GM12878 (cell line): ENCODE results near the gene TRIOBP. TPM values are rescaled to one million over a fixed set of nuclear protein-coding genes. Genes with fewer than 3 reads are reported as not detected.

Experiments
- ATAC-seq: fragments of 200-7000 bp; cut with Tn5 transposase; 3 replicates; pipeline ENCODE4 v1.9.1; 2020; ENCODE audit warnings: mild to moderate bottlenecking, moderate library complexity
- BruUV-seq: library from RNA; stranded (reverse); fragments of 400-500 nt; replicated peaks from 2 replicates; lab custom pipeline; 2021; lab: Mats Ljungman, UMichigan
- CTCF ChIA-PET: fragments of 300-600 bp; sonication (Branson Sonifier 250); formaldehyde crosslinking; extraction: SDS; loops from one replicate; lab custom pipeline; 2021; ENCODE audit warnings: inconsistent platforms; lab: Yijun Ruan, JAX
- POLR2A ChIA-PET: fragments of 350-600 bp; formaldehyde crosslinking; extraction: SDS; loops from one replicate; lab custom pipeline; 2021; ENCODE audit warnings: inconsistent platforms; lab: Charles Lee
- RAD21 ChIA-PET: fragments of 300-600 bp; sonication (Branson Sonifier 250); formaldehyde crosslinking; loops from one replicate; lab custom pipeline; 2023; ENCODE audit warnings: antibody characterized with exemption; ENCODE audit not compliant: unreplicated experiment; lab: Charles Lee
- SMC1A ChIA-PET: fragments of 300-600 bp; sonication (Branson Sonifier 250); formaldehyde crosslinking; loops from one replicate; lab custom pipeline; 2023; ENCODE audit not compliant: unreplicated experiment, uncharacterized antibody; lab: Charles Lee
- DNase-seq: peaks from one replicate; pipeline ENCODE4 v3.0.0-alpha.2; 2011; ENCODE audit warnings: low read depth, low spot score
- FAIRE-seq: peaks from 3 replicates; lab custom pipeline; 2011; peaks lifted over from hg19 to GRCh38; lab: Jason Lieb, UNC
- H2AFZ ChIP-seq: 2 replicates; pipeline ENCODE4 v1.6.0; 2011; ENCODE audit warnings: low read depth, low read length, control low read depth; ENCODE audit not compliant: control insufficient read depth
- H3K27ac ChIP-seq: 2 replicates; pipeline ENCODE4 v1.5.1; 2011; ENCODE audit warnings: control low read depth; ENCODE audit not compliant: control insufficient read depth, insufficient read depth
- H3K27me3 ChIP-seq, 2 experiments: replicated peaks in 1 of 2; 2 replicates each; pipeline versions ENCODE4 v1.6.0 to v1.6.1; 2011; ENCODE audit warnings: low read length in 1 of 2; ENCODE audit not compliant: control insufficient read depth in 2 of 2, insufficient read depth in 2 of 2
- H3K36me3 ChIP-seq, 2 experiments: 2 replicates each; pipeline ENCODE4 v1.5.1; 2011; ENCODE audit warnings: low read length in 1 of 2; ENCODE audit not compliant: control insufficient read depth in 2 of 2, insufficient read depth in 2 of 2
- H3K4me1 ChIP-seq: 2 replicates; pipeline ENCODE4 v1.6.1; 2011; ENCODE audit warnings: mild to moderate bottlenecking, low read length, moderate library complexity, mixed read lengths; ENCODE audit not compliant: control insufficient read depth, insufficient read depth
- H3K4me2 ChIP-seq: 2 replicates; pipeline ENCODE4 v1.6.0; 2011; ENCODE audit warnings: control low read depth; ENCODE audit not compliant: control insufficient read depth, insufficient read depth
- H3K4me3 ChIP-seq: fragments of 200-600 bp; sonication (generic); 2 replicates; pipeline ENCODE4 v1.5.1; 2016
- H3K79me2 ChIP-seq: 2 replicates; pipeline ENCODE4 v1.6.0; 2011; ENCODE audit warnings: low read length; ENCODE audit not compliant: control insufficient read depth, insufficient read depth
- H3K9ac ChIP-seq: 2 replicates; pipeline ENCODE4 v1.8.0; 2011; ENCODE audit warnings: low read length, control low read depth, mixed read lengths; ENCODE audit not compliant: control insufficient read depth, insufficient read depth
- H3K9me3 ChIP-seq: replicated peaks from 3 replicates; pipeline ENCODE4 v1.5.1; 2011; ENCODE audit warnings: mild to moderate bottlenecking, low read length; ENCODE audit not compliant: control insufficient read depth, insufficient read depth
- H4K20me1 ChIP-seq: 2 replicates; pipeline ENCODE4 v1.6.0; 2011; ENCODE audit not compliant: control insufficient read depth, insufficient read depth
- BHLHE40 ChIP-seq, 2 experiments: fragments of 450-650 bp in 1 of 2; IDR thresholded peaks; 2 replicates each; pipeline ENCODE4 v1.6.1; 2011 to 2017; ENCODE audit warnings: low read depth in 2 of 2, borderline replicate concordance in 1 of 2, improper control_type of control experiment in 1 of 2, low read length in 1 of 2, mild to moderate bottlenecking in 1 of 2
- CBX3 ChIP-seq: fragments of 200-600 bp; sonication (generic); IDR thresholded peaks from 2 replicates; pipeline ENCODE4 v1.6.1; 2016; ENCODE audit warnings: low read depth, borderline replicate concordance
- EP300 ChIP-seq, 2 experiments: fragments of 150-350 bp in 1 of 2; IDR thresholded peaks; 2 replicates each; pipeline ENCODE4 v1.6.1; 2011 to 2012; ENCODE audit warnings: low read depth in 2 of 2, low read length in 2 of 2, borderline replicate concordance in 1 of 2, improper control_type of control experiment in 1 of 2, inconsistent platforms in 1 of 2; ENCODE audit not compliant: control insufficient read depth in 1 of 2
- JUNB ChIP-seq: IDR thresholded peaks from 2 replicates; pipeline ENCODE4 v1.6.1; 2016; ENCODE audit warnings: antibody characterized with exemption, mild to moderate bottlenecking
- KAT2A ChIP-seq: conservative IDR thresholded peaks from 2 replicates; pipeline ENCODE4 v1.6.1; 2011; ENCODE audit warnings: low read depth, low read length; ENCODE audit not compliant: control insufficient read depth
- SPI1 ChIP-seq: IDR thresholded peaks from 2 replicates; pipeline ENCODE4 v1.6.1; 2011; ENCODE audit warnings: low read depth, mild to moderate bottlenecking, low read length, moderate library complexity, borderline replicate concordance; ENCODE audit not compliant: insufficient read depth
- ZNF207 ChIP-seq: fragments of 450-650 bp; IDR thresholded peaks from 2 replicates; pipeline ENCODE4 v1.6.1; 2014; ENCODE audit warnings: antibody characterized with exemption, mild to moderate bottlenecking, borderline replicate concordance
- WGBS: methylation state at CpG from one replicate; pipeline ENCODE4 v1.1.6; 2016; ENCODE audit warnings: low lambda C conversion rate; ENCODE audit not compliant: insufficient replicate concordance, insufficient coverage; ENCODE audit errors: missing lambda C conversion rate; 5-methylcytosine and 5-hydroxymethylcytosine counted together
- in situ Hi-C: fragments of 300-500 bp; cut with MboI; formaldehyde crosslinking; loops from 9 replicates; pipeline ENCODE4 v1.14.3; 2018; ENCODE audit warnings: mixed read lengths
- intact Hi-C: fragments of 100-400 bp; cut with micrococcal nuclease; formaldehyde crosslinking; loops from one replicate; pipeline ENCODE4 v1.14.2; 2022; ENCODE audit not compliant: unreplicated experiment
- polyA plus RNA-seq, 11 experiments: library from polyadenylated mRNA; depleted of rRNA in 4 of 11; unstranded in 6 of 11; stranded (reverse) in 5 of 11; fragments of >200 nt; fragmentation: Nextera tagmentation in 4 of 11; fragmentation: Illumina TruSeq in 1 of 11; extraction: Ambion mirVana in 4 of 11; extraction: Trizol in 1 of 11; gene quantifications; 1 replicate in 1 of 11; 2 replicates in 10 of 11; pipeline versions ENCODE4 v1.2.1 to v1.2.3, GENCODE V29; 2011 to 2016; ENCODE audit warnings: inconsistent platforms in 2 of 11, missing spikeins in 2 of 11, low read depth in 1 of 11
- total RNA-seq, 4 experiments: library from RNA; depleted of rRNA in 3 of 4; stranded (reverse); fragments of >200 nt in 3 of 4; fragmentation: Illumina TruSeq in 1 of 4; extraction: Trizol in 1 of 4; gene quantifications; 2 replicates each; pipeline versions ENCODE4 v1.2.1 to v1.2.3, GENCODE V29; 2013 to 2021
- TF ChIP-seq, protein P1 (sequence below): fragments of 450-650 bp; IDR thresholded peaks from 2 replicates; pipeline ENCODE4 v1.6.1; 2017; ENCODE audit warnings: mild to moderate bottlenecking, moderate library complexity
- TF ChIP-seq, protein P2 (sequence below): IDR thresholded peaks from 2 replicates; pipeline ENCODE4 v1.6.1; 2011; ENCODE audit warnings: low read depth, mild to moderate bottlenecking, low read length, moderate library complexity, borderline replicate concordance; ENCODE audit errors: extremely low read depth
- TF ChIP-seq, protein P3 (sequence below): fragments of 450-650 bp; IDR thresholded peaks from 2 replicates; pipeline ENCODE4 v1.6.1; 2018; ENCODE audit warnings: borderline replicate concordance, mild to moderate bottlenecking; ENCODE audit not compliant: partially characterized antibody
- TF ChIP-seq, protein P4 (sequence below): fragments of 450-650 bp; IDR thresholded peaks from 2 replicates; pipeline ENCODE4 v1.6.1; 2017; ENCODE audit warnings: antibody characterized with exemption, mild to moderate bottlenecking, moderate library complexity

TRIOBP gene
- total and polyA plus RNA-seq, 10 of the 15 experiments (the other 5 are each of a cell fraction or from before 2014, with no cell fraction given): 0.21 to 23.6 (median 11.9) TPM

DNA sequence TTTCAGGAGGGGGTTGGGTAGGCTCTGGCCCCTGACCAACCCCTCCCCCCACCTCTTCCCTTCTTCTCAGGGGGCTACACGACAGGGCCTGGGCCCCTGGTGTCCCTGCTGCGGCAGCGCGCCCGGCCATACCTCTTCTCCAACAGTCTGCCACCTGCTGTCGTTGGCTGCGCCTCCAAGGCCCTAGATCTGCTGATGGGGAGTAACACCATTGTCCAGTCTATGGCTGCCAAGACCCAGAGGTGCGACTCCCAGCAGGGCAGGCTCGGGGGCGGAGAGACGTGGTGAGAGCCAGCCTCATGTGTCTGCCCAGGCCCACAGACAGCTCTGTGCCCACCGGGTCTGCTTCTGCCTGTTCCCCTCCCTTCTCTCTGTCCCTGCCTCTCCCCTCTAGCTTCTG is 118.7 kb downstream of the TRIOBP start:
- Histone ChIP-seq H2AFZ (no peak overlapping the region), H3K36me3 (no peaks in the 10 kb centered on the region), H3K9ac (no peak overlapping the region), H3K79me2 (no peaks in the 10 kb centered on the region), H3K4me2 (no peak overlapping the region), H3K4me3 (no peak overlapping the region), H3K27ac (no peak overlapping the region), H3K27me3 (peaks cover 0 to 2% of the 10 kb centered on the region in 2 experiments; a peak in 2 of 4 replicates), H3K4me1 (peaks cover 10% of the 10 kb centered on the region), H4K20me1 (no peaks in the 10 kb centered on the region), H3K9me3 (no peaks in the 10 kb centered on the region)
- ChIA-PET RAD21 (no interaction called here), SMC1A (interaction anchor here (1.2 to 5.2 kb wide), 2 partner anchors 47 to 150 kb away, joined by 3 to 53 read pairs; no protein-coding TSS in a partner anchor), CTCF (interaction anchor here (0.7 to 8.7 kb wide), 6 partner anchors 48 to 274 kb away, joined by 3 to 121 read pairs (median 4); no protein-coding TSS in a partner anchor), POLR2A (no interaction called here)
- no TSS peak for BruUV-seq
- in situ Hi-C loops (loop anchor here (5.0 kb wide), 2 partner anchors 47 to 147 kb away; no protein-coding TSS in a partner anchor), intact Hi-C loops (loop anchor here (5.0 kb wide), 1 partner anchor 117 kb away; no protein-coding TSS in a partner anchor)
- FAIRE-seq (no peak), ATAC-seq (no peak), DNase-seq (no peak)
- 70% methylated on average over 5 of the region's 12 CpGs for WGBS
- TF ChIP-seq BHLHE40 (IDR thresholded peaks at IDR 0.05; ENCODE audit: borderline replicate concordance in 1 of 2, low read depth in 2 of 2, low read length in 1 of 2): no peak
- TF ChIP-seq, protein P1, sequence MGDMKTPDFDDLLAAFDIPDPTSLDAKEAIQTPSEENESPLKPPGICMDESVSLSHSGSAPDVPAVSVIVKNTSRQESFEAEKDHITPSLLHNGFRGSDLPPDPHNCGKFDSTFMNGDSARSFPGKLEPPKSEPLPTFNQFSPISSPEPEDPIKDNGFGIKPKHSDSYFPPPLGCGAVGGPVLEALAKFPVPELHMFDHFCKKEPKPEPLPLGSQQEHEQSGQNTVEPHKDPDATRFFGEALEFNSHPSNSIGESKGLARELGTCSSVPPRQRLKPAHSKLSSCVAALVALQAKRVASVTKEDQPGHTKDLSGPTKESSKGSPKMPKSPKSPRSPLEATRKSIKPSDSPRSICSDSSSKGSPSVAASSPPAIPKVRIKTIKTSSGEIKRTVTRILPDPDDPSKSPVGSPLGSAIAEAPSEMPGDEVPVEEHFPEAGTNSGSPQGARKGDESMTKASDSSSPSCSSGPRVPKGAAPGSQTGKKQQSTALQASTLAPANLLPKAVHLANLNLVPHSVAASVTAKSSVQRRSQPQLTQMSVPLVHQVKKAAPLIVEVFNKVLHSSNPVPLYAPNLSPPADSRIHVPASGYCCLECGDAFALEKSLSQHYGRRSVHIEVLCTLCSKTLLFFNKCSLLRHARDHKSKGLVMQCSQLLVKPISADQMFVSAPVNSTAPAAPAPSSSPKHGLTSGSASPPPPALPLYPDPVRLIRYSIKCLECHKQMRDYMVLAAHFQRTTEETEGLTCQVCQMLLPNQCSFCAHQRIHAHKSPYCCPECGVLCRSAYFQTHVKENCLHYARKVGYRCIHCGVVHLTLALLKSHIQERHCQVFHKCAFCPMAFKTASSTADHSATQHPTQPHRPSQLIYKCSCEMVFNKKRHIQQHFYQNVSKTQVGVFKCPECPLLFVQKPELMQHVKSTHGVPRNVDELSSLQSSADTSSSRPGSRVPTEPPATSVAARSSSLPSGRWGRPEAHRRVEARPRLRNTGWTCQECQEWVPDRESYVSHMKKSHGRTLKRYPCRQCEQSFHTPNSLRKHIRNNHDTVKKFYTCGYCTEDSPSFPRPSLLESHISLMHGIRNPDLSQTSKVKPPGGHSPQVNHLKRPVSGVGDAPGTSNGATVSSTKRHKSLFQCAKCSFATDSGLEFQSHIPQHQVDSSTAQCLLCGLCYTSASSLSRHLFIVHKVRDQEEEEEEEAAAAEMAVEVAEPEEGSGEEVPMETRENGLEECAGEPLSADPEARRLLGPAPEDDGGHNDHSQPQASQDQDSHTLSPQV: no peak
- TF ChIP-seq EP300 (IDR thresholded peaks at IDR 0.05; ENCODE audit: borderline replicate concordance in 1 of 2, control insufficient read depth in 1 of 2, low read depth in 2 of 2, low read length in 2 of 2): no peak
- TF ChIP-seq, protein P2, sequence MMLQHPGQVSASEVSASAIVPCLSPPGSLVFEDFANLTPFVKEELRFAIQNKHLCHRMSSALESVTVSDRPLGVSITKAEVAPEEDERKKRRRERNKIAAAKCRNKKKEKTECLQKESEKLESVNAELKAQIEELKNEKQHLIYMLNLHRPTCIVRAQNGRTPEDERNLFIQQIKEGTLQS: no peak
- TF ChIP-seq, protein P3, sequence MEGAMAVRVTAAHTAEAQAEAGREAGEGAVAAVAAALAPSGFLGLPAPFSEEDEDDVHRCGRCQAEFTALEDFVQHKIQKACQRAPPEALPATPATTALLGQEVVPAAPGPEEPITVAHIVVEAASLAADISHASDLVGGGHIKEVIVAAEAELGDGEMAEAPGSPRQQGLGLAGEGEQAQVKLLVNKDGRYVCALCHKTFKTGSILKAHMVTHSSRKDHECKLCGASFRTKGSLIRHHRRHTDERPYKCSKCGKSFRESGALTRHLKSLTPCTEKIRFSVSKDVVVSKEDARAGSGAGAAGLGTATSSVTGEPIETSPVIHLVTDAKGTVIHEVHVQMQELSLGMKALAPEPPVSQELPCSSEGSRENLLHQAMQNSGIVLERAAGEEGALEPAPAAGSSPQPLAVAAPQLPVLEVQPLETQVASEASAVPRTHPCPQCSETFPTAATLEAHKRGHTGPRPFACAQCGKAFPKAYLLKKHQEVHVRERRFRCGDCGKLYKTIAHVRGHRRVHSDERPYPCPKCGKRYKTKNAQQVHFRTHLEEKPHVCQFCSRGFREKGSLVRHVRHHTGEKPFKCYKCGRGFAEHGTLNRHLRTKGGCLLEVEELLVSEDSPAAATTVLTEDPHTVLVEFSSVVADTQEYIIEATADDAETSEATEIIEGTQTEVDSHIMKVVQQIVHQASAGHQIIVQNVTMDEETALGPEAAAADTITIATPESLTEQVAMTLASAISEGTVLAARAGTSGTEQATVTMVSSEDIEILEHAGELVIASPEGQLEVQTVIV: no peak
- TF ChIP-seq ZNF207: no peak
- TF ChIP-seq KAT2A: no peak
- no peak for TF ChIP-seq SPI1
- no peak for TF ChIP-seq JUNB
- TF ChIP-seq, protein P4, sequence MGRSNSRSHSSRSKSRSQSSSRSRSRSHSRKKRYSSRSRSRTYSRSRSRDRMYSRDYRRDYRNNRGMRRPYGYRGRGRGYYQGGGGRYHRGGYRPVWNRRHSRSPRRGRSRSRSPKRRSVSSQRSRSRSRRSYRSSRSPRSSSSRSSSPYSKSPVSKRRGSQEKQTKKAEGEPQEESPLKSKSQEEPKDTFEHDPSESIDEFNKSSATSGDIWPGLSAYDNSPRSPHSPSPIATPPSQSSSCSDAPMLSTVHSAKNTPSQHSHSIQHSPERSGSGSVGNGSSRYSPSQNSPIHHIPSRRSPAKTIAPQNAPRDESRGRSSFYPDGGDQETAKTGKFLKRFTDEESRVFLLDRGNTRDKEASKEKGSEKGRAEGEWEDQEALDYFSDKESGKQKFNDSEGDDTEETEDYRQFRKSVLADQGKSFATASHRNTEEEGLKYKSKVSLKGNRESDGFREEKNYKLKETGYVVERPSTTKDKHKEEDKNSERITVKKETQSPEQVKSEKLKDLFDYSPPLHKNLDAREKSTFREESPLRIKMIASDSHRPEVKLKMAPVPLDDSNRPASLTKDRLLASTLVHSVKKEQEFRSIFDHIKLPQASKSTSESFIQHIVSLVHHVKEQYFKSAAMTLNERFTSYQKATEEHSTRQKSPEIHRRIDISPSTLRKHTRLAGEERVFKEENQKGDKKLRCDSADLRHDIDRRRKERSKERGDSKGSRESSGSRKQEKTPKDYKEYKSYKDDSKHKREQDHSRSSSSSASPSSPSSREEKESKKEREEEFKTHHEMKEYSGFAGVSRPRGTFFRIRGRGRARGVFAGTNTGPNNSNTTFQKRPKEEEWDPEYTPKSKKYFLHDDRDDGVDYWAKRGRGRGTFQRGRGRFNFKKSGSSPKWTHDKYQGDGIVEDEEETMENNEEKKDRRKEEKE: no peak
- no peak for TF ChIP-seq CBX3
